ENCODE measurements around the gene GSDME.
A peak's percentile ranks its signal among the peaks of the same experiment; 100 is the strongest.

The GSDME gene

GRCh38 chr7:24705461-24705954 is 51.8 kb downstream of the GSDME start:
- DNase-seq (ENCODE audit: low read depth in 2 of 2), result no peak

DNA sequence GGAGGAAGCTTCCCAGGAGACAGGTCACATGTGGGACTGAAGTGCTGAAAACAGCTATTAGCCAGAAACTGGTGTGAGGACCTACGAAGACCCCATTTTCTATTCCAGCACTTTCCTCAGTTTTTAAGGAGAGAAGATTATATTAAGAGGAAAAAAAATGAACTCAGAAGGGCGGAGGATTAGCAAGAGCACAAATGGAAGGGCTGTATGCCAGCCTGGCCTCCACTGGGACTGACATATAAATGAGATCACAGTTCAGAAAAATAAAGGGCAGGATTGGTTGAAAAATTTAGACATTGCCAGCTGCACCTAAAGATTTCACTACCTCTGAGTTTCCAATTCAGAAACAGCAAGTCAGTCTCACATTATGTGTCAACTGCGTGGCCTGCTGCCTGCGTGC is 53.0 kb downstream of the GSDME start:
- no peak for DNase-seq (ENCODE audit: low read depth in 2 of 2)

DNA sequence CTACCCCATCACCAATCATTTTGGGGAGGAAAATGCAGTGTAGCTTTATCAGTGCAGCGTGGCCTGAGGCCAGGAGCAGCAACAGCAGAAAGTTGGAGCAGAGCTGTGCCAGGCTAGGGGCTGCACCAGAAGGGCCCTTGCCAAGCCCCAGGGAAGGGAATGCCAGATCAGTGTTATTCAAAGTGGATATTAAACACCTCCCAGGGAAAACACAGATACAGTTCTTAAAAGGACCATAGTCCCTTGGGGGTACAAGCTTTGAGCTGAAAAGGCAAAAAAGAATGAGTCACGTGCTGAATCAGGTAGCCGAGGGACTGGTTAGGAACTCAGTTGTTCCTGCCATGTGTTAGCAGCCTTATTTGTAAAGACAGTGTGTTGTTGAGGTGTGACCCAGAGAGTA is 54.0 kb downstream of the GSDME start:
- DNase-seq (ENCODE audit: low read depth in 2 of 2), result no peak

DNA sequence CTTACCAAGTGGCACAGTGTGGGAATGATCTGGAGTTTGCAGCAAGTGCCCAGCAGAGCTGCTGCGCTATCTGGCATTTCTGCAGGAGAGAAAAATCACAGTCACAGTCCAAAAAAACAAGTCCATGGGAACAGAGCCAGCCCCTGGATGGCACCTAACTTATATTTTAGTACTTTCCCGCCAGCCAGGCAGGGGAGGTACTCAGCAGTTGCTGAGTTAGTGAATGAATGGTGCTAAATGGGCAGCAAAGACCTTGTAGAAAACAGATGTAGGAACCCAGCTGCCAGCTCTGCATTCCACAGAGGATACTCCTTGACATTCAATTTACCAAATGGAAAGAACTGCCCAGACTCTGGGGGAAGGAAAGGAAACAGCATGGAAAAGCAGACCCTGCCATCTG is 54.5 kb downstream of the GSDME start:
- DNase-seq (ENCODE audit: low read depth in 2 of 2), result no peak

- DNase-seq (ENCODE audit: low read depth in 2 of 2), result no peak
Measured at GRCh38 chr7:24701261-24702235, 55.7 kb downstream of the GSDME start.

DNA sequence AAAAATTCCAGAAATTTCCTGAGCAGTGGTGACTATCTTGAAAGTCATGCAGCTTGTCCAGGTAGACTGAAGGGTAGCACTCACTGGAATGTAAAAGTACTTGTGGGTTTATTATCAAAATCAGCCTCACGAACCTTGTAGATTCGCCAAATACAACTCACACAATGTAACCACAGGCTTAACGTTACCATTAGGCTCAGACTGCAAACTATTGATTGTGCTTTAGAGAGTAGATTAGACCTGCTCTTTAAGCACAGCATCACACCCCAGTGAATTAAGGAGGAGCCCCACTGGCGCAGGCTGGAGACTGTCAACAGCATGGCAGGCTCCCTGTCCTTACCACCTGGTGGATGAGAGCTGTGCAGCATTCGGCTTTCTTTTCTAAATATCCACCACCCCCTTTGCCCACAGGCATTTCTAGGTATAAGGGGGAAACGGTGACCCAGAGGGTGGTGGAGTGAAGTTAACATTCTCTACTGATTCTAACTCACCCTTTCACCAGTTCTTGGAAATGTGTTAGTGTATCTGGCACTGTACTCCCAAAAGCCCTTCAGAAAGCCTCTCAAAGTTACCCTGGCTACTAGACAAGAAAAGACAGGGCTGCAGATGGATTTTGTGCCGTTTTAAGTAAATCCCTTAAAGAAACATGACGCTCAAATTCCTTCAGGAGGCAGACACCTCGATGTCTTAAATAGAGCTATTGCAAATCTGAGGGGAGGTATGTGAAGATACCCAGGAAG is 56.6 kb downstream of the GSDME start:
- no peak for DNase-seq (ENCODE audit: low read depth in 2 of 2)

DNA sequence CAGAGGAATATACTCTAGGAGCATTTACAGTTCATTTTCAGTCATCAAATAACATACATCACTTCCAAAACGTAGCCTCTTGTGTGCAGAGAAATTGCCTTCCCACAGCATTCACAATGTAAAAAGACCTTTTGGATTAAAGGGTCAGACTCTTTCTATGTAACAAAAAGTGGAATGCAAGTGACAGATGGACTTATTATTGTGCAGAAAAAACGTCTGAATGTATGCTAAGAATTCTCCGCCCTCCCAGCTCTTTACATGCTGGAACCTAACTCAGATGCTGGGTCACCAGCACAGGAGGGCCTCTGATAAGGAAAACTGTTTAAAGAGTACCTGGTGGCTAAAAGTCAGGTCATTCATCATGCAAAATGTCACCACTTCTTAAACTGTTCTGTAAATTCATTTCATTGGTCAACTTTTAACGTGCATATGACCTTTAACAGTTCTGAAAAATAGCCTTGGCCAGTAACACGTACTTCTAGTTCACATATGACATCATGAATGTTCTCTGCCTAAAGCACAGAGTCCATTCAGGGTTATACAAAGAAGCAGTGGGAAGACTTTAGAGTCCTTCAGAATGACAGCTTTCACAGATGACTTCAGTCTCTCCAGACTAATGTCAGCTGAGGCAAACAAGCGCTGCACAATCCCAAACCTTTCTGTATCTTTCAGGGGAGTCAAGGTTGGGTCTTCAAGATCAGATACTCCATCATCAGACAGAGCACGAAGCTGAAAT is 58.6 kb downstream of the GSDME start:
- DNase-seq (ENCODE audit: low read depth in 2 of 2), result no peak

DNA sequence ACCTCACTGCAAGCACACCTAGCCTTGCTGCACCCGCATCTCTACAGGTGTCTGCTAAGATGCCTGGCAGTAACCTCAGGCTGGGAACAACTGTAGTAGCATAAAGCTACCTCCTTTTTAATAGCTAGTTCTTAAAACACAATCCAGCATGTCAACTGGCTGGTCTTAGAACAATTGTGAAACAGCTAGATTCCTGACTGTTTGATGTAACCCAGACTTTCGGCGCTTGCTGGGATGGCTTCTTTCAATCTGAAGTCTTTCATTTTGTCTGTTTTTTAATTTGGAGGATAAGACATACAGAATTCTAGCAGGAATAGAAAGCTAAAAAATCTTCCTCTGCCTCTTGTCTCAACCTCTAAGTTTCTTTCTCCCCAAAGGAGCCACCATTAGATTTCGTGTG is 59.8 kb downstream of the GSDME start:
- DNase-seq (ENCODE audit: low read depth in 2 of 2), result no peak

DNA sequence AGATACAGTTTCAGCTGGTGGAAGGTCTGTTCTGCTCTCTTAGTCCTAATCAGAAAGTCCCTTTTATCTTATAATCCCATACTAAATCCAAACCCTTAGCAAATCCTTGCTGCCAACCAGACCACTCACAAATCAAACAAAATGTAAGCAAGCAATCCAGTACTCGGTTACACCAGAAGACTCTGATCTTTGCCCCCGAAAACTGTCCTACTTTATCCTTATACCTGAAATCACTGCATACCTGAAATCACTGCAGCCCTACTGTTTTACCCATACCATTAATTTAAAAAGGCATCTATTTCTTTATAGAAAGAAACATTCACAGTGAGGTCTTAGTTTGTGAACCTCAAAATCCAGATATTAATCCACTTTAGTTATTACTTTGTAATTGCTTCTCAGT is 64.7 kb downstream of the GSDME start:
- DNase-seq (ENCODE audit: low read depth in 2 of 2), result no peak

- DNase-seq (ENCODE audit: low read depth in 2 of 2), result no peak
Measured at GRCh38 chr7:24690251-24690650, 67.0 kb downstream of the GSDME start.

GRCh38 chr7:24685708-24686107 is 71.6 kb downstream of the GSDME start:
- no peak for DNase-seq (ENCODE audit: low read depth in 2 of 2)

GRCh38 chr7:24670782-24671181 is 86.5 kb downstream of the GSDME start:
- DNase-seq (ENCODE audit: low read depth in 2 of 2), result no peak

GRCh38 chr7:24669971-24670591 is 87.2 kb downstream of the GSDME start:
- DNase-seq (ENCODE audit: low read depth in 2 of 2), result no peak

DNA sequence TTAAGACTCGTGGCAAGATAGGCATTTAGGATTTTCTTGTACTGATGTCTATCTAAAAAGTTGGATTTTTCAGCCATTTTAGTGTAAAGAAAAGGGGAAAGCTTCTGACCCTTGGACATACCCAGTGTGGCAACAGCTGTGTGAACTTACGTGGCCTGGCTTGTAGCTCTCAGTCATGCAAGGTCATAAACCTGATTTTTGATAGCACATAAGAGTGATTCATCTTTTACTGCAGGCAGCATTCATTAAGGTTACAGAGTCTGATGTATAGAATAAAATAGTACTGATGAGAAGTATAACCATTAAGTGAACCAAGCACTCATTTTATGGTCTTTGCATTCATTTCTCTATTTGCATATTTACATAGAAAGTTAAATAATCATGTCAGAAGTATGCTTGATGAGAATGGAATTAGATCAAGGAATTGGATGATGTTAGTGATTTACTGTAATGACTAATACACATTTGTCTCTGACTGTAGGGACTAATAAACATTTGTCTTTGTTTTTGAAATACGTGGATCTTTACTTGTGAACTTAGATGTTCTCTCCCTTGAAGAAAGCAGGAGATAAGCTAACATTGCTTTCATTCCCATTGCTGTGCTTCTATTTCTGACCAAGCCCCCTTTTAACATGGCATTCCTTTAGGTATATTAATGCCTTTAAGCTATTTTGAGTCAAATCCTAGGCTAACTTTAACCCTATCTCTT is 88.2 kb downstream of the GSDME start:
- no peak for DNase-seq (ENCODE audit: low read depth in 2 of 2)

DNA sequence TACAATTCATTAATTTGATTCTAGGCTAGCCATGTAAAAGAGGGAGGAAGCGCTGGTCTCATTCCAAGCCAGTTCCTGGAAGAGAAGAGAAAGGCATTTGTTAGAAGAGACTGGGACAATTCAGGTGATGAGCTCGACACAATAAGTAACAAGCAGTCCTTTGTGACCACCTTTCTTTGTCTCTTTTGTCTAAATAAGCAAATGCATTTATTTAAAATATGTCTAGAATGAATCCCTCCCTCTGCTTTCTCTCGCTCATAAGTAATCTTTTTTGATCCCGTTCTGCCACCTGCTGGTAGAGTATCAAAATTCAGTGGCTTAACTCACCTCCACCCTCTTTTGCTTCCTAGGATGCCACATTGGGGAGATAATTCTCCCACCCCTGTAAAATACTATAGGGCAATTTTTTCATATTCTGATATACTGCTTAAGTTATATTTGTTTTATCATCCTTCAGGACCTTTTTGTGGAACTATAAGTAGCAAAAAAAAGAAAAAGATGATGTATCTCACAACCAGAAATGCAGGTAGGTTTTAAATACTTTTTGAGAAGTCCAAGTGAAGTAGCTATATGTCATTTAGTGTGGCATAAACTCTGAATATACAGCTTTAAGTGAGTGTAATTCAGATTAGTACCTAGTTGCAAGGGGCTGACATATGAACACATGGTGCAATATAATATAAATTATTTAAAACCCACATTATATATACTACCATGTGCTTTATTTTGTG is 91.5 kb downstream of the GSDME start:
- peak; percentile 5 to 11 for DNase-seq (ENCODE audit: low read depth in 2 of 2)

DNA sequence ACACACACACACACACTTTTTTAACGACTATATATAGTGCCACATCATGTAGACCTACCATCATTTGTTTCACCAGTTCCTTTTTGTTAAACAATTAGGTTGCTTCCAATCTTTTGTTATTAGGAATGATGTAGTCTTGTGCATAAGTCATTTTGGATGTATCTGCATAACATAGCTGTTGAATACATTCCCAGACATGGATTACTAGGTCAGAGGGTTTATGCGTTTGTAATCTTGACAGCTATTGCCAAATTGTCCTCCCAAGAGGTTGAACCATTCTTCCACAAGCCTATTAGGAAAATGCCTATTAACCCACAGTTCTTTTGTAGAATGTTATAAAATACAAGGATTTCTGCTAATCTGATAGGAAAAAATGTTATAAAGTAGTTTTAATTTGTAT is 96.7 kb downstream of the GSDME start:
- DNase-seq (ENCODE audit: low read depth in 2 of 2), result no peak

DNA sequence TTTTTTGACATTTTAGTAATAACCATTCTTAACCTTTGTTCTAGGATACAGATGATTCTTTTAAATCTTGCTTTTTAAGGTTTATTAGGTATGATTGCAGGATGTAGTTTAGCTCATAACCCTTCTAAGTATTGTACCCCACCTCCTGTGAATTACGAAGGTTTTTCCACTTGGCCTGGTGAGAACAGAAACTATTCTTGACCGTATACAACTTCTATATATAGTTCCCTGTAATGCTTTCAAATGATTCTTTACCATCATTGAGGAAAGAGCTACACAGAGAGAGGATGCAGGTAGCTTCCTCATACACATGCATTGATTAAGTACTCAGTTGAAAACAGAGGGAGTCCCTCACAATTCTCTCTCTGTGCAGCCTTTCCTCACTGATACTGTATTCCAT is 97.8 kb downstream of the GSDME start:
- DNase-seq (ENCODE audit: low read depth in 2 of 2), result no peak

DNA sequence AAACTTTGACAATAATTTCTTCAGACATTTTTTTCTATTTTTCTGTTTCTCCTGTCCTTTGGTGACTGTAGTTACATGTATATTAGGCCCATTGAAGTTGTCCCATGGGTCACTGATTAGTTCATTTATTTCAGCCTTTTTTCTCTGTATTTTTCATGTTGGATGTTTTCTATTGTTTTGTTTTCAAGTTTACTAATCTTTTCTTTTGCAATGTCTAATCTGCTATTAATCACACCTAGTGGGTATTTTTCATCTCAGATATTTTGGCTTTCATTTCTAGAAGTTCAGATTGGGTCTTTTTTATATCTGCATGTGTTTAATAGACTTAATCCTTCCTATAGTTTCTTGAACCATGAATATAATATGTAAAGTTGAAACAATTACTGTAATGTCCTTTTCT is 99.3 kb downstream of the GSDME start:
- no peak for DNase-seq (ENCODE audit: low read depth in 2 of 2)

DNA sequence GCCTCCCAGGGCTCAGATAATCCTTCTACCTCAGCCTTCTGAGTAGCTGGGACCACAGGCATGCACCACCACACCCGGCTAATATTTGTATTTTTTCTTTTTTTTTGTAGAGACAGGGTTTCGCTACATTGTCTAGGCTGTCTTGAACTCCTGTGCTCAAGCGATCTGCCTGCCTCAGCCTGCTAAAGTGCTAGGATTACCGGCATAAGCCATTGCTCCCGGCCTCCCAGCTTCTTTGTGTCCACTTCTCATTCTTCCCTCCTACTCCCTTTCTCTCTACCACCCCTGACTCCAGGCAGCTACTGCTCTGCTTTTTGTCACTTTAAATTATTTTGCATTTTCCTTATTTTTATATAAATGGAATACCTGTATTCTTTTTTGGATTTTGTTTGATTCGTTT is 100.7 kb downstream of the GSDME start:
- no peak for DNase-seq (ENCODE audit: low read depth in 2 of 2)

GRCh38 chr7:24654305-24654704 is 103.0 kb downstream of the GSDME start:
- no peak for DNase-seq (ENCODE audit: low read depth in 2 of 2)

Data from stimulated activated CD4-positive, alpha-beta T cell treated with anti-CD3 and anti-CD28 coated beads, Interleukin-12 subunit alpha, Interleukin-12 subunit beta, amount 100 ng/mL, for 24 hours (primary cell).